HG03378 (cell line): ENCODE measurements around the gene HDGF.

ENCODE experiments used
- ATAC-seq: cut with Tn5 transposase; IDR thresholded peaks from one replicate; pipeline ENCODE4 v1.9.1; 2021; ENCODE audit warnings: mild to moderate bottlenecking, moderate library complexity; ENCODE audit not compliant: unreplicated experiment

The HDGF gene

DNA sequence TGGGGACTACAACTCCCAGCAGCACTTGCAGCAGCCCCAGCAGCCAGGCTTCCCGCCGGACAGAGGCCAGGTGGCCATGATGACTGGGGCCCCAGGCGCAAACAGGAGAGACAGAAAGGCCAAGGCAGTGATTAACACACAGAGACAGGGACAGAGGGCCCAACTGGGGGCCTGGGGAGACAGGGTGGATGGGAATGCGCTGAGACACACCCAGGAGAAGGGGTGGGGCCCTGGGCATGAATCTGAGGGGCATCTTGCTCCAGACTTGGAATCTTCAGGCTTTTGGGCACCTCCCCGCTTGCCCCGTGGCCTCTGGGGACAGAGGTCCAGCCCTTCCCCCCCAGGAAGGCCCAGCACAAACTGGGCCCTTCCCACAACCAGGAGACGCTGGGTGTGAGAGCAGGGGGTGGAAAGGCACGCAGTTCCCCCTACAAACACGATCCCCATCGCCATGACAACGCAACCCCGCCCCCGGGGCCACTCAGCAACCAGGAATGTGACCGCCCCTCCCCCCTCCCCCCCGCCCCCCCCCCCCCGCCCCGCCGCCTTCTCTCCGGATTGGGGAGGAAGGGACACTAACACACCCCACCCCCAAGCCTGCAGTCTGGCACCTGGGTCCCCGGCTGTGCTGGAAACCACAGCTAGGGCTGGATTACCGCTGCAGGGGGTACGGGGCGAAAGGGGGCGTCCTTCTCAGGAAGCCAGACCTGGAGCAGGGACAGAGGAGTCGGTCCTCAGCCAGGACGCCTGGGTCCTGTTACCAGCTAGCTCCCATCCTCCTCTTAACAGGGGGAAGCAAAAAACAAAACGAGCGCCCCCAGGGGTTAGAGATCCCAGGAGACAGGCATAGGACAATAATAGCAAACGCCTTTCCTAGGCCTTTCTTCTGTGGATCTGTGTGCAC is 4.5 kb downstream of the HDGF start:
- ATAC-seq = no peak

DNA sequence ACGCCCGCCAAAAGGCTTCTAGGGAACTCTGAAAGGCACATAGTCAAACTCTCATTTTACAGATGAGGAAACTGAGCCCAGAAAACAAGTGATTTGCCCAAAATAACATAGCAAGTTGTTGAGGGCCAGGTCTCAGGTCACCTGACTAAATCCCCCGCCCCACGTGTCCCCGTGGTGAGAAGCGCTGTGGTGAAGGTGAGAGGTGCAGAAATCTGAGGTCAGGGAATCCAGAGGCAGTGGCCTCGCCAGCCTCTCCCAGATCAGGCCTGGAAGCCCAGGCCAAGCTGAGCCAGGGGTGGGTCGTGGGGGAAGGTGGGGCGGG is 5.1 kb downstream of the HDGF start:
- ATAC-seq = no peak

DNA sequence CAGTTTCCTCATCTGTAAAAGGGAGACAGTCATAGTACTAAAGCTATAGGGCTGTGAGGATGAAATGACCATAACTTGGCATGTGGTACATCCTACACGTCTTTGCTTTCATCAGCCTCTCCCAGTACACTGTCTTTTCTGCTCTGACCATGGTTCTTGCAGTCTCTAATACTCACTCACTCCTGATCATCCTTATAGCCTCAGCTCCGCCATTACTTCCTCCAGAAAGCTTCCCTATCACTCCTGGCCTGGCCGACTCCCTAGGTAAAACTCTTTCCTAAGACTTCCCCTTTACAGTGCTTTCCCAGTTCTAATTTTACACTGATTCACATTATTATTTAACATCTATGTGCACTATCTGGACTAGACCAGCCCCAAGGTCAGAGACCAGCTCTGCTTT is 5.6 kb downstream of the HDGF start:
- ATAC-seq = no peak

DNA sequence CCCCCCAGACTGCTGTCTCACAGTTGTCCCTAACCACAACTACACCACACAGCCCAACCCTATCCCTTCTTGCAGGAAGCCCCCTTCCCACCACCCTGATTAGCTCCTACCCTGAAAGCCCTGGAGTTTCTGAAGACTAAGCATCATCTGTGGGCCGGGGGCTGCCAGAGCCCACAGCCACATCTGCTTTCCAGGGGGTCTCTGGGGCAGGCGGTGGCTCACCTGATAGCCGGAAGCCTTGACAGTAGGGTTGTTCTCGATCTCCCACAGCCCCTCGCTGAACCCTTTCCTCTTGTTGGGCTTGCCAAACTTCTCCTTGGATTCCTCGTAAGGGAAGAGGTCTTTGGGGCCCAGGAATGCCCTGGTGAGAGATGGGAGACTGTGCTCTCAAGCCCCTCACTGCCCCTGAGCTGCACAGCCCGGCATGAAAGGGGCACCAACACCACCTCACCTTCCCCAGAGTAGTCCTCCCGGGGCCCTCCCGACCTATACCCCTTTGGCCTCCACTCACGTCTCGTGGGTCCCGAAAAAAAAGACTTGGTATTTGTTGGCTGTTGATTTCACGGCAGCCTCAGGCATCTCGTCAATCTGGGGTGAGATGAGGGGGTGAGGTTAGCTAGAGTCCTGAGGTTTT is 6.6 kb downstream of the HDGF start:
- no peak for ATAC-seq

DNA sequence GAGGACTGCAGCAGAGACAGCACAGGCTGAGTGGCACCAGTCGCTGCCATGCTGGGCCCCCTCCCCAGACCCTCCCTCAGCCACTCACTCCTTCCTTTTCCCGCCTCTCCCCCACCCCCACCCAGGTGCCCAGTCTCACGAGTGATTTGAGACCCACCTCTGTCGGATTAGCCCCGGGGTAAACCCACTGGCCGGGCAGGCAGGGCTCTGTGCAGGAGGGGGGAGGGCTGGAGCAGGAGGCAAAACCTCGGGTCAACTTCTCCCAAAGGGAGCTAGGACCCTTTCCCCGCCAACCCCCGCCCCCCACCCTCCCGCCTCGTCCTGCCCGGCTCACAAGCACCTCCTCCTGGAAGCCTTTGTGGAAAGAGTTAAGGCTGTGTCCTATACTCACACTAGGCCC is 7.1 kb downstream of the HDGF start:
- ATAC-seq = no peak

DNA sequence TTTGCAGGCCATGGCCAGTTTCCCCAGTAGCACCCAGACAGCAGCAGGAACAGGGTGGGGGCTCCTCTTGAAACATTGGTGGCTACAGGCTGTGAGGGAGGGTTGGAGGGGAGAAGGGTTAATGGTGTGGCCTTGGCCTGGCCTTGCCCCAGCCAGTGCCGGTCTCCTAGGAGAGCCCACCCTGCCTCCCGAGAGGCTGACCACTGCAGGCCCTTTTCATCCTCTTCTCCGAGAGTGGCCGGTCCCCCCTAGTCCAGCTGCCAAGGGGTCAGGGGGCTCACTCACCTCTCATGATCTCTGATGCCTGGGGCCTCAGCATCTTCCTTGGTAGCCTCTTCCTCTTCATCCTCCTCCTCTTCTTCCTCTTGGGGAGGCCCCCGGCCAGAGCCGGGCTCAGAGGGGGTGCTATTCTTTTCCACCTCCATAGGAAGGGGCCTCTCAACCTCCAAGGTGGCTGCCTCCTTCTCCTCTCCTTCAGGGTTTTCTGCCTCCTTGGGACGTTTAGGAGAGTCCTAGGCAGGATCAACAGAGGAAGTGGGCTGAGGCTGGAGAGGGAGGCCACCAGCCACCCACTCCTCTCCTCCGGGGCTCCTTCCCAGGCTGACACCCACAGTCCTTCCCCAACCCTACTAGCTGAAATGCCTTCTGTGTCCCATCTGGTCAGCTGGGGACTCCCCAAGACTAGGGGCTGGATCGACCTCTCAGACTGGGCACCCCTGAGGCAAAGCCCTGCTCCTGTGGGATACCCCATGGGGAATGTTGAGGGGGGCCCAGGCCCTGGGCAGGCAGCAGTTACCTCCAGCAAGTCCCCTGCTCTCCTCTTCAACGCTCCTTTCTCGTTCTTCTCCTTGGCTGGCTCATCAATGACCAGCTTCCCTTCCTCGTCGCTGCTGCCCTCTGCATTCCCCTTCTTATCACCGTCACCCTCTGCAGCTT is 7.8 kb downstream of the HDGF start:
- ATAC-seq = no peak

DNA sequence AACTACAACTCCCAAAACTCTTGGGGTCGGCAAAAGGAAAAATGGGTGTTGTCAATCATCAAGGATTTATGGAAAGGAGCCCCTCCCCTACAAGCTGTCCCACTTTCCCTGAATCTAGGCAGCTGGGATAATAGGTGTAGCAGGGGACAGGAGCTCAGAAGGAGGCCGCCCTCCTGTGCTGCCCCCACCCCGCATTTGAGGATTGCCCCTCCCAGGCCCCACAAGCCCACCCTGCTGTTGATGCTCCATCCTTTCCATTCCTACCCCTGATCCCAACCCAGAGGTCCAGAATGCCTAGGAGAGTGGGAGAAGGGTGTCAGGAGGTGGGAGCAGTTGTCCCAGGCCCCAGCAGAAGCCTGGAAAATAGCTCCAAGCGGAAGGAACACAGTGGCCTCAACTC is 8.7 kb downstream of the HDGF start:
- ATAC-seq = no peak

DNA sequence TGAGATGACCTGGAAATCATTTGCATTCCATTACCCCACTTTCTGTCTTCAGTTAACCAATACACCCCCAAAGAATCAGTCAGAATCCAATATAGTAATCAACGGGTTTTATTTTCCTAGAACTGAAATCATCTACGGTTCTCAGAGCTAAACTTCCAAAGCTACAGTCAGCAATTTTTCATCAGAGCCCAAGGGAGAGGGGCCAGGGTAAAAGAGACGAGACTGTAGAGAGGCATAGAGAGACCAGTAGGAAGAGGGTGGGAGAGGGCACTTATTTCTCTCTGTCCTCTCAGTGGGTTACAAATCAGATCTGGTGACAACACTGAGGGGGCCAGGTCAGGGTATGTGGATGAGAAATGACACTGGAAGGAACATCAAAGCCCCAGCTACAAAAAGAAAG is 9.5 kb downstream of the HDGF start:
- no peak for ATAC-seq

DNA sequence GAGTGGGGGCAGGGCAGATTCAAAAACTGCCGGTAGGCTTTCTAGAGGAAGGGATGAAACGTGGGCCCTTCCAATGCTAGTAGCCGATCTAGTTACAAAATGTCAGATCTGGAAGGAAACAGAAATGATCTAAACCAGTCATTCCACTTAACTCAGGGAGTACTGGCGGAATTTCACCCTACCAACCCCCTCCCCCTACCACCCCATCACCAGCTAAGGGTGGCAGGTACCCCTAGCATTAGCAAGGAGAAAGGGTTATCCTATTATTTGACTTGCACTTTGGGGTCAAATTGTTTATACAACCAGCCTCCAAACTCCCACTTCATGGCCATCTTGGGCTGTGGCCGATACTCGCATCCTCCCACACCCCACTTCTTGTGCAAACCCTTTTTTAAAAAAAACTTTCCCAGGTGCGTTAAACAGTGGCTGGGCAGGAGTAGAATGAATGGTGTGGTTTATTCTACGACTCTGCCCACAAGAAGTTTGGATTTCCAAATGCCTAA is 9.9 kb downstream of the HDGF start:
- ATAC-seq = no peak

DNA sequence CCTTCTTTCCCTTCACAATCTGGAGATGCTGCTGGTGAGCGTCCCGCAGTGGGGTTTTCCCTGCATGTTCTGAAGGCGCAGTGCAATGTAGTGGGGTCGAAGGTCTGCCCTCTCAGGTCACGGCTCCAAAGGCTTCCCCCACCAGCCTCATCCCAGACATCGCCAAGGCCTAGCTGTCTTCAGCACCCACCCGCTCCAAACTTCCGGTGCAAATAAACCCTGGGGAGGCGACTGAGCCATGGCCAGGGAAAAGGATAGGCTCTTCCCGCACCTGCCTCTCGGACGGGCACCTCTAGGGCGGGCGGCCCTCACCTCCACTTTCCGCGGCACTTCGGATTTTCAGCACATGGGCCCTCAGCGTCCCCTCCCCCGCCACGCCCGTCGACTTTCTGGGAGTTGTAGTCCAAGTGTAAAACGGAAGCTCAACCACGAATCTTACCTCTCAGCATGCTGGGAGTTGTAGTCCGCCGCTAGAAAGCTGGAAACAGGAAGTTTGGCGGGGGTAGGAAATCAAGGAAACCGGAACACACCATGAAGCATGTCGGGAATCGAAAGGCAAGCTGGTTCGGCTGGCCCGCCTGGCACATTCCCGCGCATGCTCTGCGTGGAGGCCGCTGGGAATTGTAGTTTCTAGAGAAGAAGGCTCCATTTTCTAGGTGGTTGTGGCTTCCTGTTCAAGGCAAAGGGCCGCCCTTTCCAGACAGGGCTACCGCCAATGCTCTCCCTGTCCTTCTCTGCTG is 10.6 kb downstream of the HDGF start, which contains the start of gene MRPL24:
MRPL24 (minus strand) TSS at position 348 of the 740 bp plus-strand sequence. CDS start 2,384 bp downstream, outside the sequence.
- ATAC-seq = peak; percentile 77

DNA sequence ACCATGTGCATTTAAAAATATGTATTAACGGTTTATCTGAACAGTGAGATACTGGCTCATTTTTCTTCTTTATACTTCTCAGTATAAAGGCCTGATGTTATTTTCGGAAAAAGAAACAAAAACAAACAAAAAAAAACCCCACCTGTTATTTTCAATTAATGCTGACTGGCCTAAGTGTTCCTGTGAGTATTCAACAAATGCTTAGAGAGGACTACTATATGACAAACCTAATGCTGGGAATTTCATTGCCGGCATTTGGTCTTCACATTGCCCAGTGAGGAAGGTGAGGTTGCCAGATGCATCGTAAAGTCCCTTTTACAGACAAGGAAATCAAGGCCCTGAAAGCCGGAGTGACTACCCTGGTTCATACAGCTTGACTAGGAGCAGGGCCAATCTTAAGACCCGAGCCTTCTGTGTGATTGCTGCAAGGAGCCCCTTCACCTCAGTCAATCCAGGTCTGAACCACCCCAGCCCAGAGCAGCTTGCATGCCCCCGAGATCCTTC is 11.2 kb downstream of the HDGF start:
- no peak for ATAC-seq

DNA sequence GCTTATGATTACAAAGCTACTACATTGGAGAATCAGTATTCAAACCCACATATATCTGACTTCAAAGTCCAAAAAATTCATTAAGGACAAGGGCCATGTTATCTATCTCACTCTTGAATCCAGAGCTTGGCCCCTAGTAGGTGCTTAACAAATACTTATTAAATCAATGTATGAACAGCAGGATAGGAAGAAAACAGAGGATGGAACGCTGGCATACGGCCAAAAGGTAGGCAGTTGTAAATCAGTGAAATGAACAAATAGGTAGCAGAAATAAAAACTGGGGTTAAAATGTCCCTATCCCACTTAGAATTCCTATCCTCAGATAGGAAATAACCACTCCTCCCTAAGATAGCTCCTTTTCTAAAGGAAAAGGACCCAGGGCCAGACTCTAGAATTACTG is 12.6 kb downstream of the HDGF start:
- ATAC-seq = no peak

DNA sequence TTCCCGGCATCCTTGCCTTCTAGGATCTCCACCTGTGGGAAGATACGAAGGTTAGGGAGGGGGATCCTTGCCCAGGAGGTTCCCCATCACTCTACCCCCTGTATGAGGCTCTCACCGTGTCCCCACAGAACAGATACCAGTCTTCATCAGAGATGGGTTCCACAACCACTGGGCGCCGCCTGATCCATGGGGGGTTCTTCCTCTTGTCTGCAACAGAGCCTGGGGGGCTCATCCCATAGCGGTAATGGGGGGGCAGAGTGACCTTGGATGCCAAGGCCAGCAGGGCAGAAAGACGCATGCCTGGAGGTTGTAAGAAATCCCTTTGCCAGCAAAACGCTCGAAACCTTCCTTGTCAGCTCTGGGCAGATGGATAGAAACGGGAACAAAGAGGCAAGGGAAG is 13.1 kb downstream of the HDGF start:
- ATAC-seq = no peak

DNA sequence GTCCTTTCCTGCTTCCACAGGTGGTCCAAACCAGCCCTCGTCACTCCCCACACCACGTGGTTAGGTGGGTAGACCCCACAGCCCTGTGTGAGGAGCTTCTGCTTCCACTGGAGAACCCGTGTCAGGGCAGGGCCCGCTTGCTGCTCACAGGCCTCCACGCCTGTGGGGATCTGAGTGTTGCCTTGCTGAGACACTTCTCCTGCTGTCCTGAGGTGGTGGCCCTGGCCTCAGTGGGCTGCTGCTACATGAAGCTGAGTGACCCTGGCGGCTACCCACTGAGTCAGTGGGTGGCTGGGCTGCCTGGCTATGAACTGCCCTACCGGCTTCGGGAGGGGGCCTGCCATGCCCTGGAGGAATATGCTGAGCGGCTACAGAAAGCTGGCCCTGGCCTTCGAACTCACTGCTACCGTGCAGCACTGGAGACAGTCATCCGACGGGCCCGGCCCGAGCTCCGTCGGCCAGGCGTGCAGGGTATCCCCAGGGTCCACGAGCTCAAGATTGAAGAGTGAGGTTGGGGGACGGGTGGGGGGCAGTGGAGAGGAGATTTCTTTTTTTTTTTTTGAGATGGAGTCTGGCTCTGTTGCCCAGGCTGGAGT is 17.4 kb downstream of the HDGF start:
- ATAC-seq = no peak

DNA sequence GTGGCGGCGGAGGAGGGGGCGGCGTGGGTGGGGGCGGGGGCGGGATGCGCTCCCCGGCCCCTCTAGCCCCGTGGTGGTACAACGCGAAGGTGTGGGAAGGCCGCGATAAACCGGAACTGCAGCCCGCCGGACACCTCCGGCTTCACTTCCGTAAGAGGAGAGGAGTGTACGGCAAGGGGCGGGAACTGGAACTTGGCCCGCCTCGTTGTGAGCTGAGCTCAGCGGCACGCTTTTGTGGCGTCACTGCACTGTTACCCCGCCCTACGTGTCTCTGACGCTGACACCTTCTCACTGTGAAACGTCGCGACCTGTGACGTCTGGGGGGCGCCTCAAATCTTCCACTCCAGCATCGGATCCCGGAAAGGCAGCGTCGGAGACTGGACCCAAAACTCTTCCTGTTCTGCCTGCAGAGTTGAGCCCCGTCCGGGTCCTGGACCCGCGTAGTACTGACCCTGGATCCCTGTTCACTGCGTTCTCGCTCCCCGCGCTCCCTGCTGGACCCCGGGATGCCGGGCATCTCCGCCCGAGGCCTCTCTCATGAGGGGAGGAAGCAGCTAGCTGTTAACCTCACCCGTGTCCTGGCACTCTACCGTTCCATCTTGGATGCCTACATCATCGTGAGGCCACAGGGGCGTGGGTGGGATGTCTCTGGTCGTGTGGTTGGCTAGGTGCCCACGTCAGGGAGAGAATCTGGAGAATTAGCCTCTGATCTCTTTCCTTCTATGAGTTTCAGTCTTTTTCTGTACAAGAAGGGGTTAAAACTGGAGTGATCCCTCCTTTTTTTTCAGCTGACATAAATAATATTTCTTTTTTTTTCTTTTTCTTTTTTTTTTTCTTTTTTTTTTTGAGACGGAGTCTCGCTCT is 22.6 kb downstream of the HDGF start, which contains the start of gene ISG20L2:
ISG20L2 (minus strand) TSS at position 168 of the 864 bp plus-strand sequence. CDS start 1,114 bp downstream, outside the sequence.
- ATAC-seq = peak; percentile 82

DNA sequence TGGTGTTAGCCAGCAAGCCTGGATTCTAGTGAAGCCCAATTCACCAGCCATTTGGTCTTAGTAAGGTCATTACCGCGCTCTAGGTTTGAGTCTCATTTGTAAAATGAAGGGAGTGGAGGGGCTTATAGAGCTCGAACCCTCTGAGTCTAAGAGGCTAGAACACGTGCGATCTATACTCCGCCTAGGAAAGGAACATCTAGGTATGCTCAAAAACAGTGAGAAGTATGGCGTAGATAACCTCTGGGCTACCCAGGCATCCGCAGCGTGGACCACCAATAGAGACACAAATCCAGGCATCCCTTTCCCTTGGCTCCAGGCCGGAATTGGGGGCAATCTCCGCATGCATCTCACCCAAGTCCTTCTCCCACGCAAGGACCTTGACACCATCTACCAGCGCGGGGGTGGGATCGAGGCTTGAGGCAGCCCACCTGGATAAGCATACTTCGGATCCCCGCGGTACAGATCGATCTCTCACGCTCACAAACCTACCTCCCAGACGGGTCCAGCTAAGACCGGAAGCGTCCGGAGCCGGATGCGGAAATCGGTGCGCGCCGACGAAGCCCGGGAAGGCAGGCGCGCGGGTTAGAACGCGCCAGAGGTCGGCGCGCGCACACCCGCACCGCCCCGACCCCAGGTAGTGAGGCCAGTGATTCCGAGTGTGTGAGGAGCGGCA is 23.4 kb downstream of the HDGF start, which contains the start of gene METTL25B:
METTL25B (plus strand) TSS at position 544 of the 673 bp plus-strand sequence. CDS start 636 bp downstream, outside the sequence.
- peak; percentile 30 for ATAC-seq

DNA sequence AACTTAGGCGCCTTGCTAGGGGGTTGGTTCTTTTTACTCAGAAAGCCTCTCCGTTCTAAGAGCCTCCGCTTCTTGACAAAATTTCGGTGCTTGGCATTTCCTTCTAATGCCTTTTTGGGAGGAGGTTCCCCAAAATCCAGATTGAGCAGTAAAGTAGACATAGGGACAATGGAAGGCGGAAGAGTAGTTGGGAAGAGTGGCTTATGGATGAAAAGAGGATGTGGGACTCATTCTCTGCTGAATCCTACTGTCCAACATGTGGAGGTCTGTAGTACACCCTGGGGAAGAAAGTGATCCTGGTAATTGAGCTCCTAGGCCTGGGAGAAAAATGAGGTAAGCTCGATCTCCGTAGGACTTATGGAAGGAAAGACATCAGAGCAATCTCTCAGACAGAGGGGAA is 24.0 kb downstream of the HDGF start:
- no peak for ATAC-seq
